ENCODE data around the gene CRYGD.
"Not testable (repeated sequence)": the region's sequence is repeated elsewhere in the genome, so short reads cannot be mapped to it uniquely, and the experiment has no call there.

Gene CRYGD

DNA sequence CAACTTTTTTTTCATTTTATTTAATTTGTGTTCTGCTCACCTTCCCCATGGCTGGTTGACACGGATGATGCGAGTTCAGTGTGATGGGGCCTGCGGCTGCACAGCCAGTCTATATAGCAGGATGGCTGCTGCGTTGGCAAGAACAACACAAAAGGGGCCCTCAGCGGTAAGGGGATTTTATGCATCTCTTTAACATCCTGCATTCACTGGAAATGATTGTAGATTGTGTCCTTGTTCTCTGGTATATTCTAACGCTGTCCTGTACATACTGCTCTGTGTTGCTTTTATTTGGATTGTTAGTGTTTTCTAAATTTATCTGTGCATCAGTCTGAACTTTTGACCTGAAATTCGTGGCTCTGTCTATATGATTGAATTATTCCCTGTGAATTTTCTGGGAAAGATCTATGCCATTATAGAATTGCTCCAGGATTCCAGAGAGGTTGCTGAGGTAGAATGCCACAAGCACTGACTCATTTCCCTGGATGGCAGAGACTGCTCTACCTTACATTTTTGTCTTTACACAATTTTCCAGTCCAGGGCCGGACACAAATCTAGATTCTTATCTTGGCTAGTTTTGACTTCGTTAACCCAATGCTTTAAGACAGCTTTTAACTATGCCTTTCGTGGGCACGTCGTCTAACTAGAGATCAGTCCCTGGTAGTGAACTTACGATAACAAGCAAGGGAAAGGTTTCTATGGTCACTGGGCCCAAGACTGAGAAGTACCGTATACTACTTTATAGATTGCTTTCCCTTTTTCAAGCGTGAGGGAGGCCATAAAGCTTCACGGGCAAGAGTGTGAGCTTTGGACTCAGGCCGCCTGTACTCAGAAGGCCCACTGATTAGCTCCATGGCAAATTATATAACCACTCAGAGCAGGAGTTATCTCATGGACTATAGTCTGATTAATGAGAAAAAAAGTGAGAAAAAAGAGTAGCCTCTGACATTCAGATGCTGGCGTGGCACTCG lies 5.7 kb upstream of the CRYGD start, which contains the start of gene CRYGC:
TSS of gene CRYGC (minus strand) at position 85 of the 968 bp plus-strand sequence. CDS start at position 49, 36 bp downstream.
- no peak for DNase-seq

DNA sequence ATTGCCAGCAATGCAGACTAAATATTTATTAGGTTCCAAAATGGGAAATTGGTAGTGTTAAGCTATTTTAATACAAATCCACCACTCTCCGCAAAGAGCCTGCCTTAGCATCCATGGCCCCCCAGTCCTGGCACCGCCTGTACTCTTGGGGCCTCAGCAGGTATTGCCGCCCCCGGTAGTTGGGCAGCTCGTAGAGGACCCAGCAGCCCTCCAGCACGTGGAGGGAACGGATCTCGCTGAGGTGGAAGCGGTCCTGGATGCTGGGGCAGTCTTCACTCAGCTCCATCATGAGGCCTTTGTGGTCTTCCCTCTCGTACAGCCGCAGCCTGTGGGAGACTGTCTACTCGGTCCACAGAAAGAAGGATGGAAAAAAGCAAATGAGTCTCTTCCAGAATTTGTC lies 3.8 kb upstream of the CRYGD start:
- no peak for DNase-seq

DNA sequence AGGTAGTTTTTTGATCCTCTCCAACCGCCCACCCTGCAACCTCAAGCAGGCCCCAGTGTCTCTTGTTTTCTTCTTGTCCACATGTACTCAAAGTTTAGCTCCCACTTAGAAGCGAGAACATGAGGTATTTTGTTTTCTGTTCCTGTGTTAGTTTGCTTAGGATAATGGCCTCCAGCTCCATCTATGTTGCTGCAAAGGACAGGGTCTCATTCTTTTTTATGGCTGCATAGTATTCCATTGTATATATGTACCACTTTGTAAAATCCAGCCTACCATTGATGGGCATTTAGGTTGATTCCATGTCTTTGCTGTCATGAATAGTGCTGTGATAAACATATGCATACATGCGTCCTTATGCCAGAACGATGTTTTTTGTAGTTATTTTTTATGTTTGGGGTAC lies 2.8 kb upstream of the CRYGD start:
- DNase-seq: no peak

DNA sequence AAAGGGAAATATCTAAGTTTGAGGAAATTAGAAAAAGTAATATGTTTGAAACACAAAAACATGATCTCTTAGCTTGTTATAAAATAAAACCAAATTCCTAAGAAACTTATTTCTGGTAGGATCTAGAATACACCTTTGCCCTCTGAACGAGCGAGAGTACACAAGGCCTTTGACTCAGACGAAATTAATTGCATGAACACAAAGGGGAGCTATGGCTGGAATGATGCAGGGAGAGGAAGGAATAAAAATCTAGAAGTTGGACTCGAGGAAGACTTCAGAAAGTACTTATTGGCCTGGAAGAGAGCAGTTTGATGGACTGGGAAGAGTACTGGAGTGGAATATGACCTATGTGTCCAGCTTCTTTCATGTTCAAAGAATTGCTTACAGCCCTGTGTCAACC lies 927 bp upstream of the CRYGD start:
- DNase-seq: no peak

DNA sequence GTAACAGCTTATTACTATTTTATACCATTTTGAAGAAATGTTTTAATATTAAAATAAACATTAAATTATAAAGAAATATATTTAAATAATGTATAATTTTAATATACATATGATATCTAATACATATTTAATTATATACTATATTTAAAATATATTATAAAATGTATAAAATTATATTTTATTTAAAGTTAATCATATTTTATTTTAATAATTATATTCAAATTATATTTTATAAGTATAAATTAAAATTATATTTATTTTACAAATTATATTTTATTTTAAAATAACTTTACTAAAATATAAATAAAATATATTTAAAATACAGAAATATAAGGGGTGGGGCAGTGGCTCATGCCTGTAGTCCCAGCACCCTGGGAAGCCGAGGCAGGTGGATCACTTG lies 2.1 kb downstream of the CRYGD start:
- DNase-seq: no peak

DNA sequence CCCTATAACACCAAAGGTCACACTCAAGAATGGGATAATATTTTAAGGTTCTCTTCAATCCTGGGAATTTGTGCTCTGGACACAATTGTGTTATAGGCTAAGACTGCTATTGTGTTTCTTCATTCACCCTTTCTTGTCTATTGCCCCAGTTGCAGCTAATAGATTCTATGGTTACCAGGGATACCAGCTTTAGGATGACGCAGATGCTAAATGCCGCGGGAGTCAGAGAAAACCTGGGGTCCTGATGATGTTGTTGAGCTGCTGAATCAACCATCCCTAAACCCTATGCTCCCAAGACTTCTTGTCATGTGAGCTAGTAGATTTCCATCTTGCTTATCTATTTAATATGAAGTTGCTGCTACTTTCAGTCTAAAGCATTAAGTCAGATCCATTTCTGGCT lies 5.4 kb downstream of the CRYGD start:
- DNase-seq: no peak

DNA sequence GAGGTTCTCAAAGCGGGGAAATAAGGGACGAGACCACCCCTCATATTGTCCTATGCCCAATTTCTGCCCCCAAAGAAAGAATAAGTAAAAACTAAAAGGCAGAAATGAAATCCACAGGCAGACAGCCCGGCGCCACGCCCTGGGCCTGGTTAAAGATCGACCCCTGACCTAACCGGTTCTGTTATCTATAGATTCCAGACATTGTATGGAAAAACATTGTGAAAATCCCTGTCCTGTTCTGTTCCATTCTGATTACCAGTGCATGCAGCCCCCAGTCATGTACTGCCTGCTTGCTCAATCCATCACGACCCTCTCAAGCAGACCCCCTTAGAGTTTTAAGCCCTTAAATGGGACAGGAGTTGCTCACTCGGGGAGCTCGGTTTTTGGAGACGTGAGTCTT lies 6.9 kb downstream of the CRYGD start:
- not testable (repeated sequence) for DNase-seq

DNA sequence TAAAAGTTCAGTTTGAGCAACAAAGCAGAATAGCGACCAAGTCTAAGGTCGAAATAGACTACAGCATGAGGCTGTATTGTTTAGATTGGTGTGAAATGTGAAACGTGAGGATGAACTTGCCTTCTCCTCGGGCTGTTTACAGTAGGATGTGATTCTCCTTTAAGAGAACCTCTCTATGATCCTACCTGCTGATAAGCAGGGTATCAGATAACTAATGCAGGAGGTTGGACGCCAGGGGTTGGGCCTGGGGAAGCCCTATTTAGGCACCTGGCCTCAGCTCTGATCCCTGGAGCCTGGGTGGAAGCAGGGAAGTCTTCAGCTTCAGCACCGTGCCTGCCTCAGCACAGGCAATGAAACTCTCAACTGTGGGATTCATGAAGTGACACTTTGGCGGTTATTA lies 11.4 kb downstream of the CRYGD start:
- no peak for DNase-seq

DNA sequence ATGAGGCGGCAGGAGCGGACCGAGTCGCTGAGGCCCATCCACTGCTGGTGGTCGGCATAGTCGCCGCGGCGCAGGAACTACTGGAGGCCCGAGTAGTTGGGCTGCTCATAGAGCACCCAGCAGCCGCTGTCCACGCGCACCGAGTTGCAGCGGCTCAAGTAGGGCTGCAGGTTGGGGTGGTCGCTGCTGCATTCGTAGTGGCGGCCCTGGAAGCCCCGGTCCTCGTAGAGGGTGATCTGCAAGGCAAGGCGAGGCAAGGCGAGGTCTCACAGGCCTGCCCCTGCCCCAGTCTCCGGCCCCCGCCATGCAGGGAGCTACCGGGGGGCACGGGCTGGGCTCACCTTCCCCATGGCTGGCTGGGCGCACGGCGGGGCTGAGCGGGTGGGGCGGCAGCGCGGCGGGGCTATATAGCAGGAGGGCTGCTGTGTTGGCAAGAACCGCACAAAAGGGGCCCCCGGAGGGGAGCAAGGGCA lies 12.0 kb downstream of the CRYGD start:
- DNase-seq: not testable (repeated sequence)

DNA sequence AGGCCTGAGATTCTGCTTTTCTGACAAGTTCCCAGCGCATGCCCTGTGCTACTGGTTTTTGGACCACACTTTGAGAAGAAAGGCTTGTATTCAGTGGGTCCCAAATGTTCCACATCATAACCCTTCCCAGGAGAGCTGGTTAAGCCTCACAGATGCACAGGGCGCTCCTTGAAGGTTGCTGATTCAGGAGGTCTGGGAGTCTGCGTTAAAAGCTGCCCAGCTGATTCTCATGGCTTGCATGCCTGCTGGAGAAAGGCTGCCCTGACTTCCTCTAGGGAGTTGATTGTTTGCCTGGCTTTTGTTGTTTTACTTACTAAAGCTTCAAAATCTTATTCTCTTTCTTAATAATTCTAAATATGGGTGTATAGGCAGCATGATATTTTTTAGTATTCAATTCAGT lies 20.7 kb downstream of the CRYGD start:
- no peak for DNase-seq

DNA sequence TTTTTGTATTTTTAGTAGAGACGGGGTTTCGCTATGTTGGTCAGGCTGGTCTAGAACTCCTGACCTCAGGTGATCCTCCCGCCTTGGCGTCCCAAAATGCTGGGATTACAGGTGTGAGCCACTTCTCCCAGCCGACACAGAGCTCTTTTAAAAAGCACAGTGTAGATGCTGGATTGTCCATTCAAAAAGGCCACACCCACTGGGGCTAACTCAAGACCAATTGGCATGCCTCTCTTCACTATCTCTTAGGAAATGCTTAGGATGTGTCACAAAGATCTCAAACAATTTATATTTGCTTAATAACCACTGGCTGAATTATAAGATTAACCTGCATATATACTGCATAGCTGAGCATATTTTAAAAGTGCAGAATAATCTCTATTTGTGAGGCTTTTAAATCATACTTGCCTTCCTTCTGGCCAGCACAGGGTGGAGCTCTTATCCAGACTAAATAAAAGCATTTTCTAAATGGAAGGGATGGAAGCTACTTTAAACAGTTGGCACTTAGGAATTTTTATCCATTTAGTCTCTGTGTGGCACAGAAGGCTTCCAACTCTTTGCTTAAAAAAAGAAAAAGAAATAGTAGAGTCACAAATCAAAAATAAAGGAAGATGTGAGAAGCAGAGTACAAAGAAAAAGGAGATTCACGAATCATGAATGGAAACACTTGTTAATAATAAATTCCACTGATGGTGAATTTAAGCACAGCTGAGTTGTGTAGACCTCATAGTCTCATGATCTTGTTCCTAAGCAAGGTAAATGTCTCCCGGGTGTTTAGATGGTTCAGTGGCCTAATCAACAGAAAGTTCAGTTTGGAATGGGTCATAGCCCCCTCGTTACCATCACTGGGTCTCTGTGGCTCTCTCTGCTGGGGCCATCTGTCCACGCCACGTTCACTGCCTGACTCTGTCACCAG lies 22.4 kb downstream of the CRYGD start:
- DNase-seq: no peak

DNA sequence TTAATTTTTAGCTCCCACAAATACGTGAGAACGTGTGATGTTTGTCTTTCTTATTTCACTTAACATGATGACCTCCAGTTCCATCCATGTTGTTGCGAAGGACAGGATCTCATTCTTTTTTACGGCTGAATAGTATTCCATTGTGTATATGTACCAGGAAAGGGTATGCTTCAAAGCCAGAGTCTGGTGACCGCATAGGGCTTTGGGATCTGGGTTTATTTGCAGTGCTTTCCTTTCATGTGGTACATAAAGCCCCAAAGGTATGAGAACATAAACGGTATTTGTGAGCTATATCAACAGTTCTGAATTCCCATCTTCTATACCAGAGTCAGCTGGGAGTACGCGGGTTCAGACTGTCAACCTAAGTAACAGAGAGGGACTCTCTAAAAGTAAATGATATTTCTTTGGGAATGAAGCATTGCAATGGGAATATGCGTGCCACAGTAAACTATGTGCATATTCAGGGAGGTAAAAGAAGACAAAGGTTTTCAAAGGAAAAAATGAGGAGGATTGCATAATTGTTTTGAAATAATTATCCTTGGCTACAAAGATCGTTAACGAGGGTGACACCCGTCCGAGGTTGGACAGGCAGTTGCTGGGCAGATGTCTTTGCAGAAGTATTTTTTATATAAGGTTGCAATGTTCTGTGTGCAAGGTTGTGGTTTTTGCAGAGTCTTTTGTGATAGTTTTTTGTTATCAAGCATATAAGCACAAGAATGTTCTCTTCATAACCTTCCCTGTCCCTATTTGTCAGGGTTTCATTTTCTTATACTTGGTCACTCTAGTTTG lies 24.4 kb downstream of the CRYGD start:
- DNase-seq: no peak

DNA sequence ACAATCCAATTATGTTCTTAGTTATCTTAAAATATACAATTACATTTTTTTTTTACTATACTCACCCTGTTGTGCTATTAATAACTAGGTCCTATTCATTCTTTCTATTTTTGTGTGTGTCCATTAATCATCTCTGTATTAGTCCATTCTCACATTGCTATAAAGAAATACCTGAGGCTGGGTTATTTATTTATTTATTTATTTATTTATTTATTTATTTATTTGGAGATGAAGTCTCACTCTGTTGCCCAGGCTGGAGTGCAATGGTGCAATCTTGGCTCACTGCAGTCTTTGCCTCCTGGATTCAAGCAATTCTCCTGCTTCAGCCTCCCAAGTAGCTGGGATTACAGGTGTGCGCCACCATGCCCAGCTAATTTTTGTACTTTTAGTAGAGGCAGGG lies 25.6 kb downstream of the CRYGD start:
- DNase-seq: not testable (repeated sequence)

DNA sequence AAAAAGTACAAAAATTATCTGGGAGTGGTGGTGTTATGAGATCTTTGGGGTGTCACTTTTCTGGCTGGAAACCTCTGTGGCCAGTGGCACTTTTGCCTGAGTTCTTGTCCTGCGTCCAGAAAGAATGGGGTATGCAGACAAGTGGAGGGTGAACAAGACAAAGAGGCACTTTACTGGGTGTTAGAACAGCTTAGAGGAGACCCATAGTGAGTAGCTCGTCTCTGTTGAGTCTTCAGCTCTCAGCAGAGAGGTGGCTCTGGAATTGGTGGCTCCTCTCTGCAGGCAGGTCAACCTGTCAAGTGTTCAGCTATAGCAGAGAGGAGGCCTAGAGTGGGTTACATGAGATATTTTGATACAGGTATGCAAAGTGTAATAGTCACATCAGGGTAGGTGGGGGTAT lies 26.1 kb downstream of the CRYGD start:
- no peak for DNase-seq

DNA sequence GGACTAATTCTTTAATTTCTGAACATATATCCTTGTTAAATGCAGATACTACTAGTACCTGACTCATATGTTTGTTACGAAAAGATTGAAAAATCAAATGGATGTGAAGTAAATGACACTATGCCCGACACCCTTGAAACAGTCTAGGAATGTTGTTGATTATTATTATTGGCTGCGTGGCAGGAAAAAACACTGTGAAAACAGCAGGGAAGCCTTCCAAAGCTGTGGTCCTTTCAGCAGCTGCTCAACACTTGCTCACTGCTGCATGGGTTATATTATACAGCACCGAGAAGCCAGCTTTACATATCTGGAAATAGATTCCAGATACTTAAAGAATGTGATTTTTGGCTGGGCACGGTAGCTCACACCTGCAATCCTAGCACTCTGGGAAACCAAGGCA lies 26.5 kb downstream of the CRYGD start:
- DNase-seq: no peak

DNA sequence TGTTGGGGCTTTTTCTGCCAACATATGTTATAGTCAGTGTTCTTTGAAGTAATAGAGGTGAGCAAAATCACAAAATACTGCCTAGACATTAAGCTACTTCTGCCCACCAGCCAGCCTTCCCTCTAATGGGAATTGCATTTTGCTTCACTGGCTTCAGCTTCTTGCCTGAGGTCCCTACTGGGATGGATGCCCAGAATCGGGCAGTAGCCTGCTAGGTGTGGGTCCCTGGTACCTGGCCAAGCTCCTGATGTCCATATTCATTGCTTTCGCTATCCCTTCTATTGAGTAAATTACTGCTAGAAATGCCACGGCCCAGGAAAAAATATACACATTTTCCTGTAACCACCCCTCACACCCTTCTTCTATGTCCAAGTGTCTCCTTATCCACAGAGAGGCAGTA lies 27.0 kb downstream of the CRYGD start:
- no peak for DNase-seq

DNA sequence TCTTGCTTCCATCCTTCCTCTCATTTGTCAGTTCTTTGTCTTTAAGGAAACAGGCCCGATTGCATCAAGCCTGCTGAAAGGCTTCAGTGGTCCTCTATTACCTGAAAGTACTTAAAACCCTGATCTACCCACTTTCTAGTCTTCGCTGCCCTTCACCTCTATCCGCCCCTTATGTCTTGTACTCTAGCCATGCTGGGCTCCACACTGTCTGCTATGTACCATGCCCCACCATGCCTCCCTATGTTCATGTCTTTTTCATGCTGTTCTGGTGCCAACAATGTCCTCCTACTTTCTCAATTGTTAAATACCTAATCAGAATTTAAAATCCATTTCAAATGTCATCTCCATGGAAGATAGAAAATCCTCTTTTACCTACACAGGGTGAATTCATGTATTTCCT lies 28.2 kb downstream of the CRYGD start:
- no peak for DNase-seq

DNA sequence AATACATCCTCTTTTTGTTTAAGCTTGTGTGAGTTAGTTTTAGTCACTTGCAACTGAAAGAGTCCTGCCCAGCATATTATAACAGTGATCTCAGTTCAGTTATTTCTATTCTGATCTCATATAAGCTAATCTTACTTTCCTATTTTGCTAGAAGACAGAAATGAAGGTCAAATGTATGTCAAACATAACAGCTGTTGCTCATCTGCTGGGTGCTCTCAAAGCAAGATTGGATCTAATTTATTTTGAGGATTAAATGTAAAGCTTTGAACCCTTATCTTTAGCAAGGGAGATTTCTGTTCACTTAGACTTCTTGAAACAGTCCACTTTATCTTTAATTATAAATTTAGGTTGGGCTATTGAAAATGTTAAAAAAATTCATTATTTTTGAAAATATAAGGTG lies 31.2 kb downstream of the CRYGD start:
- no peak for DNase-seq

DNA sequence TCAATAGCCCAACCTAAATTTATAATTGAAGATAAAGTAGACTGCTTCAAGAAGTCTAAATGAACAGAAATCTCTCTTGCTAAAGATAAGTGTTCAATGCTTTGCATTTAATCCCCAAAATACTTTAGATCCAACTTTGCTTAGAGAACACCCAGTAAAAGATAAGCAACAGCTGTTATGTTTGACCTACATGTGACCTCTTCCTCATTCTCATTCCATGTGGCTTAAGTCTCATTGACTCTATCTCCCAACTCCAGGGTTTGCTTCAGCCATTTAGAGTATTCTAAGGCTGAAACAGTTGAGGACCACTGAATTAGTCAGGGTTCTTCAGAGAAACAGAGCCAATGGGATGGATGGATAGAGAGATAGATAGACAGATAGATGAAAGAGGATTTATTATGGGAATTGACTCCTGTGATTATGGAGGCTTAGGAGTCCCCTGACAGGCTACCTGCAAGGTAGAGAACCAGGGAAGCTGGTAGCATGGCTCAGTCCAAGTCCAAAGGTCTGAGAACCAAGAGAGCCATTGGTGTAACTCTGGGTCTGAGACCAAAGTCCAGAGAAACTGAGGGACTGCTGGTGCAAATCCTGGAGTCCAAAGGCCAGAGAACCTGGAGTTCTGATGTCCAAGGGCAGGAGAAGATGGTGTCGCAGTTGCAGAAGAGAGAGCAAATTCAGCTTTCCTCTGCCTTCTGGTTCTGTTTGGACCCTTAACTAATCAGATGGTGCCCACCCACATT lies 32.1 kb downstream of the CRYGD start:
- DNase-seq: no peak

DNA sequence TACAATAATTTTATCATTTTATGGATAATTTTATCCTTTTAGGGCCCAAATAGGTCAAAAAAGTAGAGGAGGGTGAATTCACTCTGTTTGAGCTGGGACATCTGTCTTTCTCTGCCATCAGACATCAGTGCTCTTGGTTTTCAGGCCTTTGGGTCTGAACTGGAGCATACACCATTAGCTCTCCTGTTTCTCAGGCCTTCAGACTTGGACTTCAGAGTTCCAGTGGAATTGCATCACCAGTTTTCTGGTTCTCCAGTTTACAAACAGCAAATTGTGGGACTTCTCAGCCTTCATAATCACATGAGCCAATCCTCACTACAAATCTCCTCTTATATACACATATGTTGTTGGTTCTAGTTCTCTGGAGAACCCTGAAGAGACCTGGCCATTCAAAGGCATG lies 33.9 kb downstream of the CRYGD start:
- DNase-seq: no peak

DNA sequence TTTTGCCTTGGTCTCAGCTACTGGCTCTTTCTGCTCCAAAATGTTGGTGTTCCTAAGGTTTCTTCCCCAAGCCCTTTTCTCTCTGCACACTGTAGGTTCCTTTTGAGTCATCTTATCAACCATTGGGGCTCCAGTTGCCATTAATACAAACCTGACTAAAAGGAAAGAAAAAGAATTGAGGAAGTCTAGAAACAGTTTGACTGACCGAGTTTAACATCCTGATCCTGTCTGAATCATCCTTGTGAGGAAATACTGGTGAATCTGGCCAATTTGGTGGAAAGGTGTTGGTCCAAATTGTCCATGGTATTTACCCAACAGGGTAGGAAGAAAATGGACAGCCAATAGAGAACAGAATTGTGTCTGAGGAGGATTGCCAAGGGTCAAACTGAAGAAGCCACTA lies 38.3 kb downstream of the CRYGD start:
- no peak for DNase-seq

DNA sequence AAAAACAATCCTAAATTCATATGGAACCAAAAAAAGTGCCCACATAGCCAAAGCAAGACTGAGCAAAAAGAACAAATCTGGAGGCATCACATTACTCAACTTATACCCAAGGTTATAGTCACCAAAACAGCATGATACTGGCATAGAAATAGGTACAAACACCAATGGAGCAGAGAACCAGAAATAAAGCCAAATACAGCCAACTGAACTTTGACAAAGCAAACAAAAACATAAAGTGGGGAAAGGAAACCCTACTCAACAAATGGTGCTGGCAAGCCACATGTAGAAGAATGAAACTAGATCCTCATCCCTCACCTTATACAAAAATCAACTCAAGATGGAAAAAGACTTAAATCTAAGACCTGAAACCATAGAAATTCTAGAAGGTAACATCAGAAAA lies 40.5 kb downstream of the CRYGD start:
- DNase-seq: no peak

Data from stimulated activated CD4-positive, alpha-beta T cell treated with anti-CD3 and anti-CD28 coated beads, Interleukin-4, amount 100 ng/mL, for 1 hour (primary cell).